ENCODE measurements around the gene DUSP7. TPM values are rescaled to one million over a fixed set of nuclear protein-coding genes. Genes with fewer than 3 reads are reported as not detected.

The DUSP7 gene
- total and polyA plus RNA-seq, 2 donors (not counting 3 experiments of a cell fraction or from before 2014, with no cell fraction given): 29.2 to 37.7 TPM

DNA sequence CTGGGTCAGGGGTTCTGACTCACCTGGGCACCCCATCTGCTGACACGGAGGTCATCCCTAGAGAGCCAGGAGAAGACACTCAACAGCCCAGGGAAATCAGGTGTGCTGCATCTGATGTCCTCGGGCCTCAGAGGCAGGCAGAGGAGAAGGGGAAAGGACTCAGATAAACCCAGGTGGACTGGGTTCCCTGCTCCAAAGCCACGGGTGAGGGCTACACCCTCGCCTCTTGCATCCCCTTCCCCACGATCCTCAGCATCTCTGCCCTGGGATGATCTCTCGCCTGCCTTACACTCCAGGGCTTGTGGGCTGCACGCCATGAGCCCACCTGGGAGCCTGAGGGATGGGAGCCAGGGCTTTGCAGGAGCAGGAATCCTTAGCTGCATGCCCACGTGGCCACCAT lies 8.2 kb upstream of the DUSP7 start:
- no peaks in the 10 kb centered on the region for H3K9me1 ChIP-seq (replicated peaks; ENCODE audit: control insufficient read depth, extremely low read depth, insufficient read depth, low read length)
- no peaks in the 10 kb centered on the region for H4K20me1 ChIP-seq (replicated peaks; ENCODE audit: control insufficient read depth, extremely low read depth, insufficient read depth, low read length)
- TF ChIP-seq POLR2A (IDR thresholded peaks at IDR 0.05; ENCODE audit: low read depth, low read length) (no peak), MYC (IDR thresholded peaks at IDR 0.05; ENCODE audit: low read depth, low read length) (no peak), POLR2AphosphoS5 (IDR thresholded peaks at IDR 0.05; ENCODE audit: insufficient read depth, low read depth, low read length) (no peak), GATA2 (IDR thresholded peaks at IDR 0.05; ENCODE audit: insufficient read depth, insufficient read length, low read depth, low read length) (no peak), JUN (IDR thresholded peaks at IDR 0.05; ENCODE audit: borderline replicate concordance, insufficient read depth, insufficient read length, low read depth) (no peak), EZH2 (IDR thresholded peaks at IDR 0.05; ENCODE audit: borderline replicate concordance, low read depth, low read length, severe bottlenecking) (no peak)
- TF ChIP-seq, protein P1, sequence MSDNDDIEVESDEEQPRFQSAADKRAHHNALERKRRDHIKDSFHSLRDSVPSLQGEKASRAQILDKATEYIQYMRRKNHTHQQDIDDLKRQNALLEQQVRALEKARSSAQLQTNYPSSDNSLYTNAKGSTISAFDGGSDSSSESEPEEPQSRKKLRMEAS (IDR thresholded peaks at IDR 0.05; ENCODE audit: insufficient read depth, insufficient read length): no peak
- BruUV-seq (replicated peaks): no TSS peak
- H3K27ac ChIP-seq (ENCODE audit: insufficient read depth, low read depth, low read length): no peak overlapping the region
- peaks cover 10% of the 10 kb centered on the region for H3K4me1 ChIP-seq (ENCODE audit: control insufficient read depth, extremely low read depth, insufficient read depth, low read length)
- ChIA-PET CTCF (interaction anchor here (1.0 kb wide), 1 partner anchor 59 kb away, joined by 3 read pairs; no protein-coding TSS in a partner anchor), POLR2A (no interaction called here)
- no peak overlapping the region for H3K9ac ChIP-seq (replicated peaks; ENCODE audit: extremely low read depth, insufficient read depth, low read length)
- H3K79me2 ChIP-seq (ENCODE audit: control insufficient read depth, insufficient read depth, low read length): no peaks in the 10 kb centered on the region
- dilution Hi-C loops (cut with MboI; ENCODE audit: extremely low pct_ligation_motif_present, low sequenced_read_pairs): no loop called here
- no peaks in the 10 kb centered on the region for H3K9me3 ChIP-seq (replicated peaks; ENCODE audit: control insufficient read depth, insufficient read depth, low read length)
- no peak overlapping the region for H3K4me3 ChIP-seq (replicated peaks in 1 of 3; ENCODE audit: insufficient read depth in 1 of 3, low read depth in 1 of 3, low read length in 3 of 3)
- intact Hi-C loops (cut with micrococcal nuclease): no loop called here
- no peaks in the 10 kb centered on the region for H3K27me3 ChIP-seq (ENCODE audit: control insufficient read depth in 2 of 2, insufficient read depth in 2 of 2, low read length in 2 of 2)
- H3K4me2 ChIP-seq (ENCODE audit: insufficient read depth, low read length): no peak overlapping the region
- FAIRE-seq: no peak
- DNase-seq (ENCODE audit: low read depth, low spot score): no peak
- H2AFZ ChIP-seq (ENCODE audit: low read depth, low read length): no peak overlapping the region
- H3K36me3 ChIP-seq (ENCODE audit: control insufficient read depth in 2 of 2, extremely low read depth in 1 of 2, insufficient read depth in 2 of 2, low read length in 2 of 2): no peaks in the 10 kb centered on the region

DNA sequence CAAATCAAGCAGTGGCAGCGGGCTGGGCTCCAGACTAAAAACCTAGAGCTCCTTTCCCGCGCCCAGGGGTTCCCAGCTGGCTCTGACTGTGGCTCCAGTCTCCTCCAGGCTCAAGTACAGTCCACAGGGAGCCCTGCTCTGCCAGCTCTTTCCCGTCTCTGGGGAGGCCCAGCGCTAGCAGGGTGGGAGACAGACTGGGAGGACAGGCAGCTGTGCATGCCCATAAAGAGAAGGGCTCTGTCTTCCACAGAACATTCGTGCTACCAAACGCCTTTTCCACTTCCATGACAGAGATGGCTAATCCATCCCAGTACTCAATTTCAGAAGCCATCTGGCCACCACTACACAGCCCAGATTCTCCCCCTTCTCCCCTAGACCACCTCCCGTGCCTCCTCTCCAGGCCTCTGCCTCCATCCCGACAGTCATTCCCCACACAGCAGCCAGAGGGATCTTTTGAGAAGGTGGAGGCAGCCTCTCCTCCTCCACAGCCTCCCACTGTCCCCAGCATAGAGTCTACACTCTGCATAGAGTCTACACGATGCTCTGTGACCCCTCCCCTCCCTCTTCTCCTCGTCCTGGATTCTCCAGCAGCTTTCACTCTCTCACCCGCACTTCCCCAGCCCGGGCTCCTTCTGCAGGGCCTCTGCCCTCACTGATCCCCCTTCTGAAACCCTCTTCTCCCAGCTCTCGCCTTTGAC lies 6.8 kb upstream of the DUSP7 start:
- ChIA-PET CTCF (interaction anchor here (0.7 to 1.1 kb wide), 4 partner anchors 24 to 62 kb away, joined by 3 to 5 read pairs (median 4); no protein-coding TSS in a partner anchor), POLR2A (no interaction called here)
- no TSS peak for BruUV-seq (replicated peaks)
- no peak overlapping the region for H3K9ac ChIP-seq (replicated peaks; ENCODE audit: extremely low read depth, insufficient read depth, low read length)
- peaks cover 10% of the 10 kb centered on the region for H3K4me1 ChIP-seq (ENCODE audit: control insufficient read depth, extremely low read depth, insufficient read depth, low read length)
- intact Hi-C loops (cut with micrococcal nuclease): no loop called here
- FAIRE-seq (no peak), DNase-seq (ENCODE audit: low read depth, low spot score) (no peak)
- H2AFZ ChIP-seq (ENCODE audit: low read depth, low read length): no peak overlapping the region
- H3K4me2 ChIP-seq (ENCODE audit: insufficient read depth, low read length): no peak overlapping the region
- dilution Hi-C loops (cut with MboI; ENCODE audit: extremely low pct_ligation_motif_present, low sequenced_read_pairs): no loop called here
- no peak overlapping the region for H3K4me3 ChIP-seq (replicated peaks in 1 of 3; ENCODE audit: insufficient read depth in 1 of 3, low read depth in 1 of 3, low read length in 3 of 3)
- no peak overlapping the region for H3K27ac ChIP-seq (ENCODE audit: insufficient read depth, low read depth, low read length)
- no peaks in the 10 kb centered on the region for H3K27me3 ChIP-seq (ENCODE audit: control insufficient read depth in 2 of 2, insufficient read depth in 2 of 2, low read length in 2 of 2)
- H4K20me1 ChIP-seq (replicated peaks; ENCODE audit: control insufficient read depth, extremely low read depth, insufficient read depth, low read length): no peaks in the 10 kb centered on the region
- no peaks in the 10 kb centered on the region for H3K36me3 ChIP-seq (ENCODE audit: control insufficient read depth in 2 of 2, extremely low read depth in 1 of 2, insufficient read depth in 2 of 2, low read length in 2 of 2)
- H3K9me1 ChIP-seq (replicated peaks; ENCODE audit: control insufficient read depth, extremely low read depth, insufficient read depth, low read length): no peaks in the 10 kb centered on the region
- no peaks in the 10 kb centered on the region for H3K9me3 ChIP-seq (replicated peaks; ENCODE audit: control insufficient read depth, insufficient read depth, low read length)
- no peak for TF ChIP-seq JUN (IDR thresholded peaks at IDR 0.05; ENCODE audit: borderline replicate concordance, insufficient read depth, insufficient read length, low read depth)
- TF ChIP-seq EZH2 (IDR thresholded peaks at IDR 0.05; ENCODE audit: borderline replicate concordance, low read depth, low read length, severe bottlenecking): no peak
- TF ChIP-seq POLR2AphosphoS5 (IDR thresholded peaks at IDR 0.05; ENCODE audit: insufficient read depth, low read depth, low read length): no peak
- TF ChIP-seq, protein P2, sequence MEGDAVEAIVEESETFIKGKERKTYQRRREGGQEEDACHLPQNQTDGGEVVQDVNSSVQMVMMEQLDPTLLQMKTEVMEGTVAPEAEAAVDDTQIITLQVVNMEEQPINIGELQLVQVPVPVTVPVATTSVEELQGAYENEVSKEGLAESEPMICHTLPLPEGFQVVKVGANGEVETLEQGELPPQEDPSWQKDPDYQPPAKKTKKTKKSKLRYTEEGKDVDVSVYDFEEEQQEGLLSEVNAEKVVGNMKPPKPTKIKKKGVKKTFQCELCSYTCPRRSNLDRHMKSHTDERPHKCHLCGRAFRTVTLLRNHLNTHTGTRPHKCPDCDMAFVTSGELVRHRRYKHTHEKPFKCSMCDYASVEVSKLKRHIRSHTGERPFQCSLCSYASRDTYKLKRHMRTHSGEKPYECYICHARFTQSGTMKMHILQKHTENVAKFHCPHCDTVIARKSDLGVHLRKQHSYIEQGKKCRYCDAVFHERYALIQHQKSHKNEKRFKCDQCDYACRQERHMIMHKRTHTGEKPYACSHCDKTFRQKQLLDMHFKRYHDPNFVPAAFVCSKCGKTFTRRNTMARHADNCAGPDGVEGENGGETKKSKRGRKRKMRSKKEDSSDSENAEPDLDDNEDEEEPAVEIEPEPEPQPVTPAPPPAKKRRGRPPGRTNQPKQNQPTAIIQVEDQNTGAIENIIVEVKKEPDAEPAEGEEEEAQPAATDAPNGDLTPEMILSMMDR (IDR thresholded peaks at IDR 0.05; ENCODE audit: extremely low read depth in 1 of 2, insufficient read depth in 1 of 2, low read depth in 1 of 2, low read length in 2 of 2): no peak
- TF ChIP-seq MYC (IDR thresholded peaks at IDR 0.05; ENCODE audit: low read depth, low read length): no peak
- no peak for TF ChIP-seq FOS (IDR thresholded peaks at IDR 0.05; ENCODE audit: borderline replicate concordance, insufficient read depth, low read length)
- TF ChIP-seq, protein P1 (IDR thresholded peaks at IDR 0.05; ENCODE audit: insufficient read depth, insufficient read length): no peak
- TF ChIP-seq GATA2 (IDR thresholded peaks at IDR 0.05; ENCODE audit: insufficient read depth, insufficient read length, low read depth, low read length): no peak
- TF ChIP-seq POLR2A (IDR thresholded peaks at IDR 0.05; ENCODE audit: low read depth, low read length): no peak
- no peaks in the 10 kb centered on the region for H3K79me2 ChIP-seq (ENCODE audit: control insufficient read depth, insufficient read depth, low read length)
